HUES48 (cell line): ENCODE results near the gene HYPK.
"Not testable (repeated sequence)": the region's sequence is repeated elsewhere in the genome, so short reads cannot be mapped to it uniquely, and the experiment has no call there.

ENCODE experiments used
- H3K27ac ChIP-seq: one replicate; pipeline ENCODE4 v1.7.0; 2013; ENCODE audit warnings: low read depth, low read length, inconsistent platforms
- H3K27me3 ChIP-seq: 2 replicates; pipeline ENCODE4 v1.6.1; 2013; ENCODE audit warnings: mild to moderate bottlenecking, low read length; ENCODE audit not compliant: control insufficient read depth, insufficient read depth
- H3K36me3 ChIP-seq: 2 replicates; pipeline ENCODE4 v1.6.1; 2013; ENCODE audit warnings: low read length; ENCODE audit not compliant: control insufficient read depth, insufficient read depth
- H3K4me1 ChIP-seq: 2 replicates; pipeline ENCODE4 v1.6.1; 2013; ENCODE audit warnings: mild to moderate bottlenecking, low read length; ENCODE audit not compliant: control insufficient read depth, insufficient read depth
- H3K4me3 ChIP-seq: 2 replicates; pipeline ENCODE4 v1.5.1; 2013; ENCODE audit warnings: mild to moderate bottlenecking, low read depth, low read length
- H3K9ac ChIP-seq: 2 replicates; pipeline ENCODE4 v1.6.1; 2013; ENCODE audit warnings: mild to moderate bottlenecking, low read depth, low read length, moderate library complexity
- H3K9me3 ChIP-seq: 2 replicates; pipeline ENCODE4 v1.6.1; 2013; ENCODE audit warnings: low read length; ENCODE audit not compliant: control insufficient read depth, insufficient read depth

The HYPK gene

GRCh38 chr15:43796566-43796965 lies 3.8 kb upstream of the HYPK start:
- peak overlapping the region; percentile 48 for H3K27ac ChIP-seq
- H3K4me1 ChIP-seq: peaks cover 44% of the 10 kb centered on the region
- H3K9me3 ChIP-seq: no peaks in the 10 kb centered on the region
- H3K27me3 ChIP-seq: no peaks in the 10 kb centered on the region
- peaks cover 53% of the 10 kb centered on the region for H3K36me3 ChIP-seq
- no peak overlapping the region for H3K9ac ChIP-seq
- H3K4me3 ChIP-seq: no peak overlapping the region

- Histone ChIP-seq H3K9ac (no peak overlapping the region), H3K27me3 (no peaks in the 10 kb centered on the region), H3K4me1 (peaks cover 33% of the 10 kb centered on the region), H3K27ac (peak overlapping the region; percentile 81), H3K4me3 (no peak overlapping the region), H3K9me3 (no peaks in the 10 kb centered on the region), H3K36me3 (peaks cover 58% of the 10 kb centered on the region)
These were observed 1.0 kb upstream of the HYPK start for GRCh38 chr15:43799209-43799944.

GRCh38 chr15:43799945-43800285 lies 484 bp upstream of the HYPK start, which contains the start of gene SERINC4:
Gene SERINC4, minus strand, starts transcription at chr15:43800220. Its CDS starts 234 bp downstream, at chr15:43799986.
- peak within 1 kb of the TSS; percentile 95 for H3K4me3 ChIP-seq
- H3K9me3 ChIP-seq: no peaks in the 10 kb centered on the region
- peak within 1 kb of the TSS; percentile 81 for H3K27ac ChIP-seq
- H3K9ac ChIP-seq: peak within 1 kb of the TSS; percentile 77
- peaks cover 28% of the 10 kb centered on the region for H3K4me1 ChIP-seq
- peaks cover 58% of the 10 kb centered on the region for H3K36me3 ChIP-seq
- no peaks in the 10 kb centered on the region for H3K27me3 ChIP-seq

- H3K27me3 ChIP-seq, H3K27ac ChIP-seq, H3K9ac ChIP-seq, H3K4me3 ChIP-seq, H3K9me3 ChIP-seq: not testable (repeated sequence)
- peaks cover 11% of the 10 kb centered on the region for H3K4me1 ChIP-seq
- H3K36me3 ChIP-seq: peaks cover 61% of the 10 kb centered on the region
These were observed 2.3 kb downstream of the HYPK start for GRCh38 chr15:43802676-43803075.

GRCh38 chr15:43808435-43808950 lies 8.1 kb downstream of the HYPK start:
- H3K27ac ChIP-seq: no peak overlapping the region
- H3K4me1 ChIP-seq: no peaks in the 10 kb centered on the region
- H3K36me3 ChIP-seq: peaks cover 91% of the 10 kb centered on the region

GRCh38 chr15:43808960-43809678 lies 8.7 kb downstream of the HYPK start:
- Histone ChIP-seq H3K36me3 (peaks cover 95% of the 10 kb centered on the region), H3K9ac (no peak overlapping the region), H3K27me3 (no peaks in the 10 kb centered on the region)

More at GRCh38 chr15:43808435-43808950, 8.1 kb downstream of the HYPK start:
- Histone ChIP-seq H3K4me3 (no peak overlapping the region), H3K9ac (no peak overlapping the region), H3K27me3 (no peaks in the 10 kb centered on the region), H3K9me3 (no peaks in the 10 kb centered on the region)

GRCh38 chr15:43815064-43815463 lies 14.7 kb downstream of the HYPK start:
- not testable (repeated sequence) for H3K27ac ChIP-seq, H3K4me3 ChIP-seq, H3K9me3 ChIP-seq, H3K27me3 ChIP-seq, H3K9ac ChIP-seq, H3K4me1 ChIP-seq
- peaks cover 71% of the 10 kb centered on the region for H3K36me3 ChIP-seq

More at GRCh38 chr15:43808960-43809678, 8.7 kb downstream of the HYPK start:
- Histone ChIP-seq H3K27ac (no peak overlapping the region), H3K4me1 (no peaks in the 10 kb centered on the region), H3K9me3 (no peaks in the 10 kb centered on the region), H3K4me3 (no peak overlapping the region)

GRCh38 chr15:43821505-43821904 lies 21.1 kb downstream of the HYPK start:
- H3K9me3 ChIP-seq: no peaks in the 10 kb centered on the region
- H3K27ac ChIP-seq: no peak overlapping the region
- no peak overlapping the region for H3K4me3 ChIP-seq
- H3K9ac ChIP-seq: no peak overlapping the region
- H3K27me3 ChIP-seq: no peaks in the 10 kb centered on the region; the same call in 1 of the 2 replicates
- H3K4me1 ChIP-seq: no peaks in the 10 kb centered on the region
- H3K36me3 ChIP-seq: peaks cover 18% of the 10 kb centered on the region

GRCh38 chr15:43824302-43825246 lies 24.2 kb downstream of the HYPK start, which contains the start of gene MFAP1:
Gene MFAP1, minus strand, starts transcription at chr15:43824690. Its CDS starts 121 bp downstream, at chr15:43824569.
- H3K9me3 ChIP-seq: no peaks in the 10 kb centered on the region
- H3K9ac ChIP-seq: peak within 1 kb of the TSS; percentile 74
- H3K4me3 ChIP-seq: peak within 1 kb of the TSS; percentile 84
- no peaks in the 10 kb centered on the region for H3K4me1 ChIP-seq
- peak within 1 kb of the TSS; percentile 88 for H3K27ac ChIP-seq
- H3K36me3 ChIP-seq: peaks cover 15% of the 10 kb centered on the region; the same call in 1 of the 2 replicates
- H3K27me3 ChIP-seq: no peaks in the 10 kb centered on the region; the same call in 1 of the 2 replicates

- H3K36me3 ChIP-seq: peaks cover 15% of the 10 kb centered on the region; the same call in 1 of the 2 replicates
- H3K4me3 ChIP-seq, H3K27ac ChIP-seq, H3K9me3 ChIP-seq, H3K9ac ChIP-seq, H3K27me3 ChIP-seq, H3K4me1 ChIP-seq: not testable (repeated sequence)
These were observed 24.9 kb downstream of the HYPK start for GRCh38 chr15:43825305-43825704.
